ENCODE measurements around the gene VKORC1. TPM values are rescaled to one million over a fixed set of nuclear protein-coding genes. Genes with fewer than 3 reads are reported as not detected.
"Not testable (repeated sequence)": the region's sequence is repeated elsewhere in the genome, so short reads cannot be mapped to it uniquely, and the experiment has no call there.

The VKORC1 gene
- total RNA-seq, 1 experiment from 2014 or later = 119 TPM

DNA sequence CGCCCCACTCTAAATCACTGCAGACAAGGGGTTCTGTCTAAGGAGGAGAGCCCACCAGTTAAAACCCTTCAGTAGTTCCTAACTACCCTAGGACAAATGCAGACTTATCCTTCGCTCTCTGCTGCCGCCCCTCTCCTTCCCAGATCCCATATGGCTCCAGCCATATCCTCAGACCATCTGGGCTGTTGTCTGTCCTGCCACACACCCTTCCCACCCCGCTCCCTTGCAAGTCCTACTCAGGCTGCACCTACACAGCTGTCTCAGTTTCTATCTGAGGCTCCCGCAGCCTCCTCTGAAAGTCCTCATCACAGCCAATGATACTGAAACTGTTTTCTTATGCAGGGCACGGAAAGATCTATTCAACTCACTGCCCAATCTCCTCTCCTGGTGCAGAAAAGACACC lies 12.9 kb upstream of the VKORC1 start:
- Histone ChIP-seq H3K4me3 (no peak overlapping the region), H3K27me3 (replicated peaks) (no peaks in the 10 kb centered on the region), H3K27ac (no peak overlapping the region), H3K36me3 (peaks cover 43% of the 10 kb centered on the region), H3K9me3 (replicated peaks) (no peaks in the 10 kb centered on the region), H3K4me1 (replicated peaks) (peaks cover 19% of the 10 kb centered on the region)
- no peak for DNase-seq (ENCODE audit: low read depth in 1 of 2, low spot score in 2 of 2)

DNA sequence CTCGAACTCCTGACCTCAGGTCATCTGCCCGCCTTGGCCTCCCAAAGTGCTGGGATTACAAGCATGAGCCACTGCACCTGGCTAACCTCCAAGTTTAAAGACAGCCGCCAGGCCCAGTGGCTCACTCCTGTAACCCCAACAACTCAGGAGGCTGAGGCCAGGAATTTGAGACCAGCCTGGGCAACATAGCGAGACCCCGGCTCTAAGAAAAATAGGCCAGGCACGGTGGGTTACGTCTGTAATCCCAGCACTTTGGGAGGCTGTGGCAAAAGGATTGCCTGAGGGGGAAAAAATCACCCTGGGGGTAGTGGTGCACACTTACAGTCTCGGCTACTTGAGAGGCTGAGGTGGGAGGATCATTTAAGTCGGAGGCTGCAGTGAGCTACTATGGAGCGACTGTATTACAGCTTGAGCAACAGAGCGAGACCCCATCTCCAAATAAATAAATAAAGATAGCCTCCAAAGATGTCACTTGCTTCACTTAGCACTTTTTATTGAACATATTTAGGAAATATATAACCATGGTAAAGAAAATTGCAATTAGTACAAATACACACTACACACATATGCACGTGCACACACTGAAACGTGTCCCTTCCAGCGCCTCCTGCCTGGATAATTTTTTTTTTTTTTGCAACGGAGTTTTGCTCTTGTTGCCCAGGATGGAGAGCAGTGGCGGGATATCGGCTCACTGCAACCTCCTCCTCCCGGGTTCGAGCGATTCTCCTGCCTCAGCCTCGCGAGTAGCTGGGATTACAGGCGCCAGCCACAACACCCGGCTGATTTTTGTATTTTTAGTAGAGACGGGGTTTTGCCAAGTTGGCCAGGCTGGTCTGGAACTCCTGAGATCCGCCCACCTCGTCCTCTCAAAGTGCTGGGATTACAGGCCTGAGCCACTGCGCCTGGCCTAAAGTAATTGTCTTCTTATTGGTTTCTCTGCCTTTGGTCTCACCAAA lies 12.2 kb upstream of the VKORC1 start:
- no peak for DNase-seq (ENCODE audit: low read depth in 1 of 2, low spot score in 2 of 2)
- no peak overlapping the region for H3K27ac ChIP-seq
- peaks cover 36% of the 10 kb centered on the region for H3K36me3 ChIP-seq
- H3K4me1 ChIP-seq (replicated peaks) = peaks cover 19% of the 10 kb centered on the region
- no peaks in the 10 kb centered on the region for H3K27me3 ChIP-seq (replicated peaks)
- H3K4me3 ChIP-seq = no peak overlapping the region
- H3K9me3 ChIP-seq (replicated peaks) = no peaks in the 10 kb centered on the region

DNA sequence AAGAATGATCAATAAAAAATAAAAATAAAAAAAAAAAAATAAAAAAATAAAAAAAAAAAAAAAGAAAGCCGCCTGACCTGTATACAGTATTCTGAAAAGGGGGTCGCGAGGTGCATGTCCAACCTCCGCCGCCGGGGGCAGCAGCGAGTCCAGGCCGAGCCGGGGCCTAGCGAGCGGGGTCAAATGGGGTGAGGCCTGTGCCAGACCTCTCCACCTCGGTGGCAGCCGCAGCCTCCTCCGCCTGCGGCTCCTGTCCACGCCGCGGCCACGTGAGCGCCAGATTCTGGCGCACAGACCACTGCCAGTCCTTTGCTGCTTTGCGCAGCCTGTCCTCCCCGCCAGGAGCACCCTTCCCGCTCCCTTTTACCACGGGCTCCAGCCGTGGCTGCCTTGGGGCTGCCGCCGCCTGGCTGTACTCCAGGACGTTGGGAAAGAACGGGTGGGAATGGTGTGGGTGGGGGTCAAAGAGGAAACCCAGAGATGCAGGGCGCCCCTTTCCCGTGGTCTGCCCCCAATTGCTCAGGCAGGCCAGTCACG lies 11.1 kb upstream of the VKORC1 start:
- DNase-seq (ENCODE audit: low read depth in 1 of 2, low spot score in 2 of 2) = peak; percentile 62 to 82
- Histone ChIP-seq H3K27me3 (replicated peaks) (no peaks in the 10 kb centered on the region), H3K4me3 (no peak overlapping the region), H3K4me1 (replicated peaks) (peaks cover 19% of the 10 kb centered on the region), H3K36me3 (peaks cover 26% of the 10 kb centered on the region), H3K27ac (0 out of 2 replicates have a peak overlapping the region, but pooled peaks have one; percentile 40), H3K9me3 (replicated peaks) (no peaks in the 10 kb centered on the region)

DNA sequence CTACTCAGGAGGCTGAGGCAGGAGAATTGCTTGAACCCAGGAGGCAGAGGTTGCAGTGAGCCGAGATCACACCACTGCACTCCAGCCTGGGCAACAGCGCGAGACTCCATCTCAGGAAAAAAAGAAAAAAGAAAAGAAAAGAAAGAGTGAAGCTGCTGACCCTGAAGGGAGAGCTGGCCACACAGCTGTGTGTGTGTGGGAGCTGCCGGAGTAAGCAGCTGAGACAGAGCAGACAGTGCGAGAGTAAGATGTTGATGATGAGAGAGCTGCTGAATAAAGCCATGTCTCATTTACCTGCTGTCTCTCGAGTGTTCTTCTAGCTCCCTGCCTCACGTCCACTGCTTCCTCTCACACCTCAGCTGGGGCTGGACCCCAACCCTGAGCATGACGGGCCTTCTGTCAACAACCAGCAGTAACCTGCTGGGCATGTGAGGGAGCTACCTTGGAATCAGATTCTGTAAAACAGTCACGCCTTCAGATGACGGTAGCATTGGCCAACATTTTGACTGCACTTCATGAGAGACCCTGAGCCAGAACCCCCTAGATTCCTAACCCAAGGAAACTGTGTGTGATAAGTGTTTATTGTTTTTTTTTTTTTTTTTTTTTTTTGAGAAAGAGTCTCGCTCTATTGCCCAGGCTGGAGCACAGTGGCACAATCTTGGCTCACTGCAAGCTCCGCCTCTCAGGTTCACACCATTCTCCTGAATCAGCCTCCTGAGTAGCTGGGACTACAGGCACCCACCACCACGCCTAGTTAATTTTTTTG lies 6.5 kb upstream of the VKORC1 start:
- H3K27me3 ChIP-seq (replicated peaks); DNase-seq (ENCODE audit: low read depth in 1 of 2, low spot score in 2 of 2); H3K9me3 ChIP-seq (replicated peaks); H3K27ac ChIP-seq; H3K4me3 ChIP-seq; H3K4me1 ChIP-seq (replicated peaks); H3K36me3 ChIP-seq: not testable (repeated sequence)

DNA sequence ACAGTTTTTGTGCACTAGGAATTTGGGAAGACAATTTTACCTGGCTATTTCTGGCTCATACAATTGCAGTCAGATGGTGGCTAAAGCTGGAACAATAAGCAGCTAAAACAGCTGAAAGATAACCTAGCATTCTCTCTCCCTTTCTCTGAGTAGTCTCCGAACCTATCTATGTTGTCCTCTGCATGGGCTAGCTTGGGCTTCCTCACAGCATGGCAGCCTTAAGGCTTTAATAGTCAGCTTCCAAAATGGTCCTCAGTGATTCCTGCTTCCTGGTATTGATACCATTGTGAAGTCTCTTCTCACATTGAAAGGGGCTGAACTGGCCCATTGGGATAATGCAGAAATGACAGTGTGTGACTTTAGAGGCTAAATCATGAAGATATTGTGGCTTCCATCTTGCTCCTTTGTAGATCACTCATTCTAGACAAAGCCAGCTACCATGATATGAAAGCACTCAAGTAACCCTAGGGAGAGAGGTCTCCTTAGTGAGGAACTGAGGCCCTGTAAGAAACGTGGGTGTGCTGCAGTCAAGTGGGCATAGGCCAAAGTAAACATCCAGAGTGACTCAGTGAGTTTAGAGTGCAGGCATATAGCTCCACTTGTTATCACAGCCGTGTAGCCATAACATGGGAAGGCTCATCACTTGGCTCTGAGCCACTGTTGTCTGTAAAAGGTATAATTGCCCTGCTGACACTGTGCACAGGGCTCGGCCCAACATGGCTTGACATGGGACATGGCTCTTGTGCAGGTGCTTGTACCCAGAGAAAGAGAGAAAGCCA lies 5.5 kb upstream of the VKORC1 start:
- Histone ChIP-seq H3K36me3 (no peaks in the 10 kb centered on the region), H3K4me3 (no peak overlapping the region), H3K4me1 (replicated peaks) (peaks cover 6% of the 10 kb centered on the region; the same call in 1 of the 2 replicates), H3K27ac (no peak overlapping the region), H3K9me3 (replicated peaks) (no peaks in the 10 kb centered on the region), H3K27me3 (replicated peaks) (no peaks in the 10 kb centered on the region)
- DNase-seq (ENCODE audit: low read depth in 1 of 2, low spot score in 2 of 2) = no peak

DNA sequence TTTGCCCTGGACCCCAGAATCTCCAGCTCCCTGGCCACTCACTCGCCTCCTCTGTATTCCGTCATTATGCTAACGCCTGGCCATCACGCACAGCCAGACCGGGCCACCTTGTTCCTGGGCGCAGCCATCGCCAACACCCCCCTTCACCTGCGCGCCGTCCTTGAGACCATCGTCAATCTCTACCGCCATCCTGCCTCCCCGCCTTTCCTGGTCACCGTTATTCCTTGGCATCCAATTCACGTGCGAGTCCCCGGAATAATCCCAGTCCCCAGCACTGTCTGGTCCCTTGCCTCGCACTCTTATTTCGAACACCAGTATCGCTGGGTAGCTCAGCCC lies 541 bp downstream of the VKORC1 start:
- DNase-seq (ENCODE audit: low read depth in 1 of 2, low spot score in 2 of 2) = peak in 1 of 2 experiments; percentile 43
- no peak overlapping the region for H3K27ac ChIP-seq
- H3K9me3 ChIP-seq (replicated peaks) = no peaks in the 10 kb centered on the region
- no peaks in the 10 kb centered on the region for H3K27me3 ChIP-seq (replicated peaks)
- peaks cover 16% of the 10 kb centered on the region for H3K36me3 ChIP-seq
- peak overlapping the region; percentile 65 for H3K4me3 ChIP-seq
- H3K4me1 ChIP-seq (replicated peaks) = peaks cover 4% of the 10 kb centered on the region; the same call in 1 of the 2 replicates

DNA sequence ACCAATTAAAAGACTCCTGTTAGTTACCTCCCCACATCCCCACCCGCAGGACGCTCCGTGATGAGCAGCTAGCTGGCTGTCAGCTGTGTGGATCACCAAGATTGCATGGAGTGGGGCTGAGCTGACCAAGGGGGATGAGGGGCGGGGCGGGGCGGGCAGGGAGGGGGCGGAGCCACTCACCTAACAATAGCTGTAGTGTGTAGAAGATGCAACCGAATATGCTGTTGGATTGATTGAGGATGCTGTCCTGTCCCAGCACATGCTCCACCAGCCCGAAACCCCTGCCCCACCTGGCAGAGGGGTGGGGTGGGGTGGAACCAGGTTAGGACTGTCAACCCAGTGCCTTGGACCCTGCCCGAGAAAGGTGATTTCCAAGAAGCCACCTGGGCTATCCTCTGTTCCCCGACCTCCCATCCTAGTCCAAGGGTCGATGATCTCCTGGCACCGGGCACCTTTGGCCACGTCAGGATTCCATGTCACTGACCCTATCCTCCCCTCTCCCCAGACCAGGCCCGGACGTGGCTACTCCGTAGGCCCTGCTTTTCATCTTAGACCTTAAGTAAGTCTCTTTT lies 1.4 kb downstream of the VKORC1 start:
- Histone ChIP-seq H3K36me3 (peaks cover 17% of the 10 kb centered on the region), H3K4me1 (replicated peaks) (peaks cover 4% of the 10 kb centered on the region; the same call in 1 of the 2 replicates), H3K27ac (no peak overlapping the region), H3K27me3 (replicated peaks) (no peaks in the 10 kb centered on the region), H3K9me3 (replicated peaks) (no peaks in the 10 kb centered on the region), H3K4me3 (no peak overlapping the region; the same call in 1 of the 2 replicates)
- DNase-seq (ENCODE audit: low read depth in 1 of 2, low spot score in 2 of 2) = peak in 1 of 2 experiments; percentile 49

DNA sequence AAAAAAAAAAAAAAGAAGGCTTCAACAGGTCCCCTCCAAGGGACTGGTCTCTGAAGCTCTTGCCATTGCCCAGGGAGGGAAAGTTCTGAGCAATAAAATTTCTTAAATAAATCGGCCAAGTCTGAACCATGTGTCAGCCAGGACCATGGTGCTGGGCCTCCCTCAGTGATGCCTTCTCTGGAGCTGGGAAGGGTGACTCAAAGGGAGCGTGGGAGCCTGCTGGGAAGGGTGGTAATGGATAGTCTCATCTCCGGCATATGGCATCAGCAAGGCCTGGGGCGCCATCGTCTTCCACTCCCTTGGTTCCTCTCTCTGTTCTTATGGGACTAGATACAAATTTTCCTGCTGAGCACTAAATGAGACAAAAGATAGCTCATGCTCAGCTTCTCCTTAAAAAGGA lies 2.3 kb downstream of the VKORC1 start:
- Histone ChIP-seq H3K4me3 (no peak overlapping the region), H3K27ac (no peak overlapping the region), H3K9me3 (replicated peaks) (no peaks in the 10 kb centered on the region), H3K4me1 (replicated peaks) (peaks cover 4% of the 10 kb centered on the region; the same call in 1 of the 2 replicates), H3K36me3 (peaks cover 17% of the 10 kb centered on the region), H3K27me3 (replicated peaks) (no peaks in the 10 kb centered on the region)
- no peak for DNase-seq (ENCODE audit: low read depth in 1 of 2, low spot score in 2 of 2)

DNA sequence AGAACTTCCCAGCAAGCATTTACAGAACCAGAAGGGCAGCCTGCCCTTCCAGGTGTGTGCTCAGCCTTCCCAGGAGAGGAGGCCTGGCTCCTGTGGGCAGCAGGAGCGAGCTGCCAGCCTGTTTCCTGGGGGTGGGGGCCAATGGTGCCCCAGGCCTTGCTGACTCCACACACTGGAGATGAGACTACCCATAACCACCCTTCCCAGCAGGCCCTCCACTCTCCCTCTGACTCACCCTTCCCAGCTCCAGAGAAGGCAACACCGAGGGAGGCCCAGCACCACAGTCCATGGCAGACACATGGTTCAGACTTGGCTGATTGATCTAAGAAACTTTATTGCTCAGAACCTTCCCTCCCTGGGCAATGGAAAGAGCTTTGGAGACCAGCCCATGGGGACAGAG lies 4.1 kb downstream of the VKORC1 start:
- Histone ChIP-seq H3K27ac (no peak overlapping the region), H3K9me3 (replicated peaks) (no peaks in the 10 kb centered on the region), H3K4me1 (replicated peaks) (peaks cover 4% of the 10 kb centered on the region; the same call in 1 of the 2 replicates), H3K4me3 (no peak overlapping the region), H3K27me3 (replicated peaks) (no peaks in the 10 kb centered on the region), H3K36me3 (peaks cover 17% of the 10 kb centered on the region)
- peak in 1 of 2 experiments; percentile 48 for DNase-seq (ENCODE audit: low read depth in 1 of 2, low spot score in 2 of 2)

DNA sequence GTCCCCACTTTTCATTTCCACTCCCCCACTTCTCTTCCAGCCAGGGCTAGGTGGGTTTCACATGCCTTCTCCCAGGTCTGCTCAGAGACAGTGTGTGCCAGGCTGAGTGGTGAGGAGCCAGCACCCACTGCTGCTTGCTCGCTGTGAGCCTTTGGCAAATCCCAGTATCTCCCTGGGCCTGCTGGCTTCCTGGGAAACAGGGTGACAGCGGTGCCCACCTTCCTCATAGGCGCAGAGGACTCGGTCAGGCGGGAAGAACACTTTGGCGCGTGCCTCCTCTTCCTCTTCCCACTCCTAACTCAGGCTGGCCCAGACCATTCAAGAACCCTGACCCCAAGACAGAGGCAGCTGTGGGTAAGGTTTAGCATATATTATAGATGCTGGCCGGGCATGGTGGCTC lies 5.4 kb downstream of the VKORC1 start:
- Histone ChIP-seq H3K27ac (no peak overlapping the region), H3K36me3 (peaks cover 27% of the 10 kb centered on the region), H3K4me3 (no peak overlapping the region), H3K27me3 (replicated peaks) (no peaks in the 10 kb centered on the region), H3K9me3 (replicated peaks) (no peaks in the 10 kb centered on the region), H3K4me1 (replicated peaks) (peaks cover 4% of the 10 kb centered on the region; the same call in 1 of the 2 replicates)
- peak in 1 of 2 experiments; percentile 41 for DNase-seq (ENCODE audit: low read depth in 1 of 2, low spot score in 2 of 2)

DNA sequence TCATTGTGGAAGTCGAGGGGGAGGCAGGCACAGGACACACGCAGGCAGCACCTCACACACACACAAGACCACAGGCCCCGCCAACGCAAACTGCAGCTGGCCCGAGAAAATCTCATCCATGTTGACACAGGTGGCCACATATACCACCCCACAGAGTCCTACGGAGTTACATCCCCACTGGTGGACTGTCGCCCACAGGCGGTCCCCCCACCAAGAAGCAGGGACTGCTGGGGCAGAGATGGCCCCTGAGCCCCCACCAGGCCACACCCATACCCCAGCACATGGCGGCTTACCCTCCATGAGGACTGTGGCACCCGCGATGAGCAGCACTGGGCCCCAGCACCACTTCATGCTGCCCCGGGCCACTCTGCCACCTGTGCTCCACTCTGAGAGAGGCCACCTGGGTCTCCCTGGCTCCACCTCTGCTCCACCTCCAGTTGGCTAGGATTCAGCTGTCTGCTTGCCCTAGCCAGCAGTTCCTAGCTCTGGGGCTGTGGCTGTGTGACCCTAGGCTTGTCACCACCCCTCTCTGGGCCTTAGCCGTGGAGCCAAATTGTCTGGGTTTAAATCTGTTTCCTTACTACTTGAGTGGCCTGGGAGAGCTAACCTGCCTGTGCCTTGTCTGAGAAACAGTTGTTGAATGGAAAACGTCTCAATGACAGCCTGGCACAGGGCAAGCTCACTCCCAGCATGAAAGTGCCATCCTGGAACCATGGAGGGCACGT lies 6.0 kb downstream of the VKORC1 start, which contains the start of gene PRSS53:
Gene PRSS53, minus strand, starts transcription at position 485 of the 725 bp plus-strand sequence. Its CDS starts 134 bp downstream, at position 351.
- Histone ChIP-seq H3K4me3 (no peak within 1 kb of the TSS), H3K27me3 (replicated peaks) (no peaks in the 10 kb centered on the region), H3K36me3 (peaks cover 32% of the 10 kb centered on the region), H3K4me1 (replicated peaks) (peaks cover 4% of the 10 kb centered on the region; the same call in 1 of the 2 replicates), H3K9me3 (replicated peaks) (no peaks in the 10 kb centered on the region), H3K27ac (no peak within 1 kb of the TSS)
- peak in 1 of 2 experiments; percentile 33 for DNase-seq (ENCODE audit: low read depth in 1 of 2, low spot score in 2 of 2)

DNA sequence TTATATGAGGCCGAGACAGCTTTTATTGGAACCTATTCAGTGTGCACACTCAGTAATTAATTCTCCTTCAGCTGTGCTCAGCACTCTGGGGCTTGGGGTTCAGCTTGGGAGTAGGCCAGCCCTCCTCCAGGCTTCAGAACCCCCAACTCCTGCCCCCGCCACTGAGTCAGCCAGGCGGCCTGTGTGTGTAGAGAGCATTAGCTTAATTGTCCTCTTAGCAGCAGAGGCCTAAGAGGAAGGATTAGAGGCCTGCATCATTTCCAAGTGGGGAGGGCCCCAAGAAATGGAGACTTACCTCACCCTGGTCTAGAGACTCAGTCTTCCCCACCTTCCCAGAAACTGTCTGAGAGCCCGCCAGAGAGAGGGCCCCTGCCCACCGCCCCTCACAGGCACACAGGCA lies 6.6 kb downstream of the VKORC1 start:
- Histone ChIP-seq H3K27me3 (replicated peaks) (no peaks in the 10 kb centered on the region), H3K27ac (no peak overlapping the region), H3K36me3 (peaks cover 32% of the 10 kb centered on the region), H3K4me1 (replicated peaks) (no peaks in the 10 kb centered on the region), H3K9me3 (replicated peaks) (no peaks in the 10 kb centered on the region), H3K4me3 (no peak overlapping the region)
- no peak for DNase-seq (ENCODE audit: low read depth in 1 of 2, low spot score in 2 of 2)
